KOPT-K1 (cell line): ENCODE data around the gene LNPEP.
A peak's percentile ranks its signal among the peaks of the same experiment; 100 is the strongest.

Experiments used
- H3K27ac ChIP-seq: fragments of 200-600 bp; sonication (generic); 2 replicates; pipeline ENCODE4 v1.5.1; 2016; ENCODE audit warnings: antibody characterized with exemption, mild to moderate bottlenecking, low read depth, low read length; ENCODE audit not compliant: poor library complexity, severe bottlenecking
- H3K36me3 ChIP-seq: fragments of 200-600 bp; sonication (generic); 2 replicates; pipeline ENCODE4 v1.5.1; 2017; ENCODE audit warnings: antibody characterized with exemption, mild to moderate bottlenecking, low read length, moderate library complexity; ENCODE audit not compliant: insufficient read depth
- H3K9me3 ChIP-seq: fragments of 200-600 bp; sonication (generic); 2 replicates; pipeline ENCODE4 v1.5.1; 2017; ENCODE audit warnings: antibody characterized with exemption, low read length, mild to moderate bottlenecking; ENCODE audit not compliant: insufficient read depth, poor library complexity, severe bottlenecking

LNPEP gene

DNA sequence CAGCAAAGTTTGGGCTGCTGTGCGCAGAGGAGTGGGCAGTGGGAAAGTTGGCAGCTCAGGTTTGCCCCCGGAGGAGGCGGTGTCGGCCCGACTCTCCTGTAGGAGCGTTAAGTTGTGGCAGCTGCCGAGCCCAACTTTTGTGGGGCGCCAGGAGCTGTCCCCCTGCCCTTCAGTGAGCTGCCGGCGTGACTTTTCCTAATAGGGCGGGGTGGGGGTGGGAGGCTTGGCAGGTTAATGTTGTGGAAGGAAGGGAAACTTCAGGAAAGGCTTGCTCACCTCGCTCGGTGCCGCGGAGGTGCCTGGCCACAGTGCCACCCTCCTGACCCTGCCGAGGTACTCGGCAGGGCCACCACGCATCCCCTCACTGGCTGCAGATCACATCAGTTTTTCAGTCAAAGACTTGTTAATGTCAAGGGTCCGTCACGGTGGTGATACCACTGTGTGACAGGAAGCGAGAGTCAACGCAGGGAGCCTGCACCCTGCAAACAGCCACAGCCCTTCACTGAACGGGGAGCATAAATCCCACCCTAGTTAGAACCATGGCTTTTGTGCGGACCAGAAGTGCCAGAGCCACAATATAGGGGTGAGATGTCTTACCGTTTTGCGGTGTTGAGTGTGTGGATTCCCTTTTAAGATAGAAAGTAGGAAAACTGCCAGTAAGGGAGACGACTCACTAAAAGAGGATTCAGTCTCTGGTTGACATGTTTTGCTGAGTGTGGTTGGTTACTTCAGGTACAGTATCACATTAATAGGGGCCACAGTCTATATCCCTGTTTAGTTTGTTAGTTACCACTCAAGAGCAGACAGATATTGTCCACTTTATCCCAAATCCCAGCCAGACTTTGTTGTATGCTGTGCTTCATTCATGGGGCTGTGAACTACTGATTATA is 796 bp downstream of the LNPEP start:
- Histone ChIP-seq H3K36me3 (peaks cover 11% of the 10 kb centered on the region; the same call in 1 of the 2 replicates), H3K27ac (peak overlapping the region; percentile 96), H3K9me3 (no peaks in the 10 kb centered on the region)

DNA sequence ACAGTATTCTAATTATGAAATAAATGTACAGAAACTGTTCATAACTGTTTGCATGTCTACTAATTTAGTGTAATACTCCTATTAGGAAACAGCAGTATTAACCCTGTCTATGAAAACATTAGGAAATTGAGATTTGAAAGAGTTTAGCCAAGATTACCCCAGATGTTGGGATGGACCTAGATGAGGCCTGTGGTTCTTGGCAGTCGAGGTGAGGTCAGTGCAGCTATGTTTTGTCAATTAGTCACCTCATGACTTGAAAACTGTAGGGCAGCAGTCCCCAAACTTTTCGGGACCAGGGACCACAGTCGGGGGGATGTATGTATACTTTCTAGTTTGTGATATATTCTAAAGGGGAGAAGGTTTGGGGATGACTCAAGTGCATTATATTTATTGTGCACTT is 4.7 kb downstream of the LNPEP start:
- no peak overlapping the region for H3K27ac ChIP-seq
- peaks cover 18% of the 10 kb centered on the region; the same call in 1 of the 2 replicates for H3K36me3 ChIP-seq
- H3K9me3 ChIP-seq = no peaks in the 10 kb centered on the region

DNA sequence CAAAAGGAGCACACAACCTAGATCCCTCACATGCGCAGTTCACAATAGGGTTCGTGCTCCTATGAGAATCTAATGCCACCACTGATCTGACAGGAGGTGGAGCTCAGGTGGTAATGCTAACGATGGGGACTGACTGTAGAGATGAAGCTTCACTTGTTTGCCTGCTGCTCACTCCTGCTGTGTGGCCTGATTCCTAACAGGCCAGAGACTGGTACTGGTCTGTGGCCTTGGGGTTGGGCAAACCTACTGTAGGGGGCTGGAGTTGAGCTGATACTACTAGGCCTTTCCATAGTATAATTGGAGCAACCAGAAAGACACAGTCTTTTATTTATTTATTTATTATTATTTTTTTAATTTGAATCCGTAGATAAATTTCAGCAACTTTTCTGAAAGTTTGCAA is 5.3 kb downstream of the LNPEP start:
- Histone ChIP-seq H3K9me3 (no peaks in the 10 kb centered on the region), H3K27ac (no peak overlapping the region)

DNA sequence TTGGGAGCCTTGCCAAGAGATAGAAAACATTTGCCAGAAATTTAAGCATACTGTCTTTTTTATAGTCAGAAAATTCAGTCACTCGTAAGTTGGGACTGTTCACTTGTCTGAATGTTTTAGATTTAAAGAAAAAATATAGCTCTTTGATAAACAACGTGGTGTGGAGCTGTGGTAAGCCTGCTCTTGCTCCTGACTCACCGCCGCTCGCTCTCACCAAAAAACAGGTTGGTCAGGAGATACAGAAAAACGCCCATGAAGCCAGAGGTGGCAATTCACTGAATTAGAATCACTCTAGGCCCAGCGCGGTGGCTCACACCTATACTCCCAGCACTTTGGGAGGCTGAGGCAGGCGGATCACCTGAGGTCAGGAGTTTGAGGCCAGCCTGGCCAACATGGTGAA is 6.2 kb downstream of the LNPEP start:
- Histone ChIP-seq H3K36me3 (peaks cover 18% of the 10 kb centered on the region; the same call in 1 of the 2 replicates), H3K27ac (no peak overlapping the region)

More for the DNA sequence above, 5.3 kb downstream of the LNPEP start:
- H3K36me3 ChIP-seq = peaks cover 18% of the 10 kb centered on the region; the same call in 1 of the 2 replicates

DNA sequence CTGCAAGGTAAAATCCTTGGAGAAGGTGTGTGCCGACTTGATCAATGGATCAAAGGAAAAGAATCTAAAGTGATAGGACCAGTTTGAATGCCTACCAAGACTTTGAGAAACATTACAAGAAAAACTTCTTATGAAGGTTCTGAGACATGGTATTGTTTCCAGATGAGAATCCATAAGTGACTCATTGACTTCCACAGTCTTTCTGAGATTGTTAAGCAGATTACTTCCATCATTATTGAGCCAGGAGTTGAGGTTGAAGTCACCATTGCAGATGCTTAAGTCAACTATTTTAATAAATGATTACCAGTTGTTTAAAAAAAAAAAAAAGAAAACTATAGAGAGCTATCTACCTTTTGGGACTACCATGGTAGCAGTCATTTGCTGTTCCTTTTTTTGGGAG is 7.0 kb downstream of the LNPEP start:
- H3K27ac ChIP-seq = no peak overlapping the region
- H3K36me3 ChIP-seq = peaks cover 18% of the 10 kb centered on the region; the same call in 1 of the 2 replicates
- H3K9me3 ChIP-seq = no peaks in the 10 kb centered on the region

More for the DNA sequence above, 6.2 kb downstream of the LNPEP start:
- H3K9me3 ChIP-seq = no peaks in the 10 kb centered on the region

DNA sequence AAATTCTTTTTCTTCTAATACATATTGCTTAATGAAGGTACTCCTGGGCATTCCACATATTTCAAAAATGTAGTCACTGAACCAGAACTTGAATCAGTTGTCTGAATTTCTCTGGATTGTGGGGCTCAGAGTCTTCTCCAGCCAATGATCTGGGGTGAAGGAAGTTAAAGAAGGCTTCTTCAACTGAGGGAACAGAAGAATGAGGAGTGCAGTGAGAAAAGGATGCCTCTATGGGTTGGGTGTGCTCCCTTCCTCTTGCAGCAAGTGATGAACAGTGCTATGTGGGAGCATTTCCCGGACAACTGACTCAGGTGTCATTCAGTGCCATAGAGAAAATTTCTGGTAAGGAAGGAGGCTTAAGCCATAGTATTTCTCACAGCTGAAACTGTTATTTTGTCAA is 7.9 kb downstream of the LNPEP start:
- 0 out of 2 replicates have a peak, but pooled peaks cover 10% of the 10 kb centered on the region for H3K36me3 ChIP-seq
- H3K9me3 ChIP-seq = no peaks in the 10 kb centered on the region
- H3K27ac ChIP-seq = no peak overlapping the region

DNA sequence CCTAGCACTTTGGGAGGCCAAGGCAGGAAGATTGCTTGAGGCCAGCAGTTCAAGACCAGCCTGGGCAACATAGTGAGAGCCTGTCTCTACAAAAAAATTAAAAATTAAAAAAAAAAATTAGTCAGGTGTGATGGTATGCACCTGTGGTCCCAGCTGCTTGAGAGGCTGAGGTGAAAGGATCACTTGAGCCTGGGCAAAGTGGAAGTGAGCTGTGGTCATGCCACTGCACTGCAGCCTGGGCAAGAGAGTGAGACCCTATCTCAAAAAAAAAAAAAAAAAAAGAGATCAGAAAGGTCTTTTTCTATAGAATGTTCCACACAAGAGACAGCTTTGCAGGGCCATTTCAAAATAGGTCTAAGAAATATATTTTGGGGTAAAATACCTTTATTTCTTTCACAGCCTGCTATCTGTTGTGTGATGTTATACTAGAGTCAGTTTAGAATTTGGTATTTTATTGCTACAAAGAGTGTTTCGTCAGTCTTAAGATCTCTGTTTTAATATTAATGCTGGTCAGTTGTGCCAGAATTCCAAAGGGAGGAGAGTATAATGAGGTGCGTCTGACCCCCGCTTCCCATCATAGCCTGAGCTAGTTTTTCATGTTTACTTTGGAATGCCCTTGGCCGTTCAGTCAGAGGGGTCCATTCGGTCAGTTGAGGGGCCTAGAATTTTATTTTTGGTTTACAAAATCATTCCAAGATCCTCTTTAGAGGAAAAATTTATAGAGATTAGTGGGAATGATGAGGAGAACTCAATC is 9.4 kb downstream of the LNPEP start:
- peaks cover 19% of the 10 kb centered on the region; the same call in 1 of the 2 replicates for H3K36me3 ChIP-seq
- H3K27ac ChIP-seq = no peak overlapping the region
- peaks cover 13% of the 10 kb centered on the region for H3K9me3 ChIP-seq

DNA sequence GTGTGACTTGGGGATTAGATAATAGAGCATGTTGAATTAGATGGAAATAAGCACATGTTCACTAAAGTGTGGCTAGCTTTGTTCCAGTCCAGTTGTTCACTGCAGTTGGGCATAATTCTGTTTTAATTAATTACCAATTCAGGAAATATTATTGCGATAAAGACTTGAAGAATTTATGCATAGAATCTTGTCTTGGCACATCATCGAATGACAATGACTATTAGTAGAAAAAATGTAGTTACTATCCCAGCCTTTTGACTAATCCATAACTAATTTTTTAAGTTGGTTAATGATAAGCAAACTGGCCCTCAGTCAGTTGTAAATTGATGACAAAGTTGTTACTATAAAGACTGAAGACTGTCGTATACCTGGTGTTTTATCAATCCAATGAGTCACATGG is 10.5 kb downstream of the LNPEP start:
- H3K36me3 ChIP-seq = peaks cover 19% of the 10 kb centered on the region; the same call in 1 of the 2 replicates
- no peak overlapping the region for H3K27ac ChIP-seq
- peaks cover 14% of the 10 kb centered on the region for H3K9me3 ChIP-seq

DNA sequence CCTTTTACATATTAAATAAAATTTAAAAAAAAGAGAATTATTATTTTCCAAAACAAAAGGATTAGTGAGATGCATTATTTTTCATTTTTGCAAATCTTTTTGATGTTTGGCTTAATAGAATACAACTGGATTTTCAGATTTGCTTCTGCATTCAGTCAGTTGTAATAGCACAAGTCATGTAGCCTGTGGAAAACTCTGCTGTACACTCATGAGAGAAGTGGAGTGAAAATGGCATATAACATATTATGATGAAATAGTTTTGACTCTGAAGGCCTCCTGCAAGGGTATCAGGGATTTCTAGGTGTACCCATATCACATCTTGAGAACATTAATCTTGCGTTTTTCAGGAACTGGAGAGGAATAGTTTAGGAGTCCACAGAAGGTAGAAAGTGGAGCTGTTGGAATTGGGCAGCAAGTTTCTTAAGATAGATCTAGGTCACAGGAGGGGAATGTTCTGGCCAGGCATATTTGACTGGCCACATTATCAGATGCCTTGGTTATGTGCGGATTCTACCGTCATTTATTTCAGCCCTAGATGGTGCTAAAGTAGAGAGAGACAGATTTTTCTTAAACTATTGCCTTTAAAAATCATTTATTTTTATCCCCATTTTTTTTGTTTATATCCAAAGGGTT is 16.4 kb downstream of the LNPEP start:
- Histone ChIP-seq H3K27ac (no peak overlapping the region), H3K9me3 (peaks cover 14% of the 10 kb centered on the region), H3K36me3 (peaks cover 9% of the 10 kb centered on the region; the same call in 1 of the 2 replicates)

DNA sequence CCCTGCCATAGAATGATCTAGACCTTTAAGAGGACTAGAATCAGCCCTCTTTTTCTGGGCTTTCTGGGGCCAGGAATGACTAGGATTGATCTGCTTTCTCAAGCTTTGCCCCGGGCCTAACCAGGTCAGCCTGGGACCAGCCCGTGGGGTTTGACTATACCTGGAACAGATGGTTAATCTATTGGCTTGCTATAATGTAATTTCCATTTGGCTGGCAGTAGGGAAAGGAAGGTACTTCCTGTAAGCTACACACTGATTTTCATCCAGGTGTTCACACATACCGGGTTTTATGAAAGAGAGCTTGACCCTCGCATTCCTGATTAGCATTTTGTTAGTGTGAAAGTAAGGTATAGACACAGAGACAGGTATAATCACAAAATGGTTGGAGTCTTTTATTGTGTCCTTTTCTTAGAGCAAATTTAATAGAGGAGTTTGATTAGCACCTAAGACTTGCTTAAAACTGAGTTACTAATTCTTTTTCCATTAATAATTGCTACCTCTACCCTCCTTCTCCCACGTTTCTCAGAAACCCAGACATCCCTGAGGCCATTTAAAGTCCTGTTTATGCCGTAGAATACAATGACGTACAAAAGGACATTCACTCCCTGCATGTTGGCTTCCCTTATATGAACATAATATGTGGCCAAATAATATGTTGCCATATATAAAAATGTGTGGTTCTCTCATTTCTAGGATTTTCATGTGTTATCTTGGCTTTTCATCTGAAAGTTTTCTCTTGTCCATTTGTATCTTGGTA is 17.3 kb downstream of the LNPEP start:
- peaks cover 9% of the 10 kb centered on the region; the same call in 1 of the 2 replicates for H3K36me3 ChIP-seq
- peaks cover 14% of the 10 kb centered on the region for H3K9me3 ChIP-seq
- H3K27ac ChIP-seq = no peak overlapping the region

DNA sequence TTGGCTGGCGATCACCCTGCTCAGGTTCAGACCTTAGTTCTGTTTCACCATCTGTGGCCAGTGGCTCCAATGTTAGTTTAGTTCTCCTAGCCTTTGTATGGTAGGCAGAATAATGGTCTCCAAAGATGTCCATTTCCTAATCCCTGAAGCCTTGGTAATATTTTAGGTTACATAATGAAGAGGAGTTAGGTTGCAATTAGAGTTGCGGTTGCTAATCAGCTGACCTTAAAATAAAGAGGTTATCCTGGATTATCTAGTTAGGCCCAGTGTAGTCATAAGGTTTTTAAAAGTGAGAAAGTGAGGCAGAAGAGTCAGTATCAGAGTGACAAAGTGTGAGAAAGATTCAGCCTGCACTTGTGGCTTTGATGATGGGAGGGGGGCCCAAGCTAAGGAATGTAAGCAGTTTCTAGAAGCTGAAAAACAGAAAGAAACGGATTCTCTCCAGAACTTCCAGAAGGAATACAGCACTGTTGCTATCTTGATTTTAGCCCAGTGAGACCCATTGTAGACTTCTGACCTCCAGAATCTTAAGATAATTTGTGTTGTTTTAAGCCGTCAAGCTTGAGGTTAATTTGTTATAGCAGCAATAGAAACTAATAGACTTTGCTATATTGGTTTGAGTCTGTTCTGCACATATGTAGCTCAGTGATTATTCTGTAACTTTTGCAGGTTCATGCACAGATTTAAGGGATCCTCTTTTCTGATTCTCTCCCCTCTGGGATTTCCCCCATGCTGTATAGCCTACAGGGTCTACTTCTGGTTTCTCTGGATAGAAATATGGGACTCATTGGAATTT is 21.6 kb downstream of the LNPEP start:
- Histone ChIP-seq H3K27ac (peak overlapping the region; percentile 33), H3K36me3 (no peaks in the 10 kb centered on the region), H3K9me3 (no peaks in the 10 kb centered on the region)

DNA sequence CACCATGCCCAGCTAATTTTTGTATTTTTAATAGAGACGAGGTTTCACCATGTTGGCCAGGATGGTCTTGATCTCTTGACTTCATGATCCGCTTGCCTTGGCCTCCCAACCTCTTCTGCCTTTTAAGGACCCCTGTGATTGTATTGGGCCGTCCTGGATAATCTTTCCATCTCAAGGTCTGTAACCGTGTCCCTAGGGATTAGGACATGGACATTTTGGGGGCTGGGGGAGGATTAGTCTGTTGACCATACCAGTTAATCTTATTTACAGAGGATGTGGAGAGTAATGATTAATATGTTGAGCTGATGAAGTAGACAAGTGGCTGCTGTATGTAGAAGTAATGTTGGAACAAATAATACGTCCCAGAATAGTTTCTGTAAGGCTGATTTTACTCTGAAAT is 23.1 kb downstream of the LNPEP start:
- no peak overlapping the region for H3K27ac ChIP-seq
- H3K9me3 ChIP-seq = no peaks in the 10 kb centered on the region
- no peaks in the 10 kb centered on the region for H3K36me3 ChIP-seq

DNA sequence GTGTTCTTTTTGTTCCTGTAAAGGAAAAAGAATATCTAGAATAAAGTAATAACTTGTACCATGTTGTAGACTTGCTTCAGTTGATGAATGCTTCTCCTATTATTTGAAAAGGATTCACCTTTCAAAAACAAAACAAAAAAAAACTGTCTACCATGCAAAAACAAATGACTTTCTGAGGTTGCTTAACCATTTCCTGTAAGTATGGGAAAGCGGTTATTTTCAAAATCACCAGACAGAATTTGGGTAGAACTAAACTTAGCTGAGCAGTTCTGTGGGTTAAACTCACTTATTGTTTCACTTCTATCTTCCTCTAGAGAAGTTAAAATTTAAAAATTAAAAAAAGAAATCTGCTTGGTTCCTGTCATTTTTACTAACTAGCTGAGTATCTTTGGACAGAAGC is 25.2 kb downstream of the LNPEP start:
- H3K9me3 ChIP-seq = no peaks in the 10 kb centered on the region
- H3K27ac ChIP-seq = peak overlapping the region; percentile 83
- 0 out of 2 replicates have a peak, but pooled peaks cover 3% of the 10 kb centered on the region for H3K36me3 ChIP-seq
